HG02623 (cell line): ENCODE measurements around the gene TYW1.
"Not testable (repeated sequence)": the region's sequence is repeated elsewhere in the genome, so short reads cannot be mapped to it uniquely, and the experiment has no call there.

Experiments used
- ATAC-seq: cut with Tn5 transposase; IDR thresholded peaks from one replicate; pipeline ENCODE4 v1.9.1; 2021; ENCODE audit warnings: moderate library complexity; ENCODE audit not compliant: unreplicated experiment

Gene TYW1

GRCh38 chr7:67114483-67115246 is 118.0 kb downstream of the TYW1 start:
- not testable (repeated sequence) for ATAC-seq

GRCh38 chr7:67120491-67120890 is 123.9 kb downstream of the TYW1 start:
- not testable (repeated sequence) for ATAC-seq

DNA sequence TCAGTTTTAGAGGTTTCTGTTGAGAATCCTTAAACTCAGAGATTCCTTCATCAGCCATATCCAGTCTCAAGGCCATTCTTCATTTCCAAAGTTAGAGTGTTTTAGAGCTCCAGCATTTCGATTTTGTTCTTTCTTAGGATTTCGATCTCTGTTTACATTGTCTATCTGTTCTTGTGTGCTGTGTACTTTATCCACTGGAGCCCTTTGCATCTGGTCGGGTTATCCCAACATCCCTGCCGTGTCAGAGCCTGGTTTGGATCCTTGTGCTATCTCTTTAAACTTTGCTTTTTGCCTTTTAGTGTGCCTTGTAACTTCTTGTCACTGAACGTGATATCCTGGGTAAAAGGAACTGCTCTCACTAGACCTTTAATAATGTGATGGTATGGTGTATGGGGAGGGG is 131.6 kb downstream of the TYW1 start:
- not testable (repeated sequence) for ATAC-seq

DNA sequence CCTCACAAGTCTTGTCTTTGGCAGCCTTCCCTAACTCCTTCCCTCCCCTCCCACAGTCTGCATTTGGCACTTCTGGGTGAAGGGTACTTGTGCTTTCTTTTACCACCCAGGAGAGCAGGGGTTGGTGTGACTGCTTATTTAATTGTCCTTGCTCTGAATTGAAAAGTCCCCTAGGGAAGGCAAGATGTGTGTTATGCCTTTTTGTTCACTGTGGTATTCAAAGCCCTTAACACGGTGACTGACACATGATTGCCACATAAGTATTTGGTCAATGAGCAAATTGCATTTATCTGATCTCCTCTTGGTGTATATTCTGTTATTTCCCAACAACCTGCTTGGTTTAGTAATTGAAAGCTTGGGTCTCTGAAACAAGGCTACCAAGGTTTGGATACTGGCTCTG is 134.1 kb downstream of the TYW1 start:
- ATAC-seq = not testable (repeated sequence)

- not testable (repeated sequence) for ATAC-seq
Measured at GRCh38 chr7:67134912-67135311, 138.3 kb downstream of the TYW1 start.

DNA sequence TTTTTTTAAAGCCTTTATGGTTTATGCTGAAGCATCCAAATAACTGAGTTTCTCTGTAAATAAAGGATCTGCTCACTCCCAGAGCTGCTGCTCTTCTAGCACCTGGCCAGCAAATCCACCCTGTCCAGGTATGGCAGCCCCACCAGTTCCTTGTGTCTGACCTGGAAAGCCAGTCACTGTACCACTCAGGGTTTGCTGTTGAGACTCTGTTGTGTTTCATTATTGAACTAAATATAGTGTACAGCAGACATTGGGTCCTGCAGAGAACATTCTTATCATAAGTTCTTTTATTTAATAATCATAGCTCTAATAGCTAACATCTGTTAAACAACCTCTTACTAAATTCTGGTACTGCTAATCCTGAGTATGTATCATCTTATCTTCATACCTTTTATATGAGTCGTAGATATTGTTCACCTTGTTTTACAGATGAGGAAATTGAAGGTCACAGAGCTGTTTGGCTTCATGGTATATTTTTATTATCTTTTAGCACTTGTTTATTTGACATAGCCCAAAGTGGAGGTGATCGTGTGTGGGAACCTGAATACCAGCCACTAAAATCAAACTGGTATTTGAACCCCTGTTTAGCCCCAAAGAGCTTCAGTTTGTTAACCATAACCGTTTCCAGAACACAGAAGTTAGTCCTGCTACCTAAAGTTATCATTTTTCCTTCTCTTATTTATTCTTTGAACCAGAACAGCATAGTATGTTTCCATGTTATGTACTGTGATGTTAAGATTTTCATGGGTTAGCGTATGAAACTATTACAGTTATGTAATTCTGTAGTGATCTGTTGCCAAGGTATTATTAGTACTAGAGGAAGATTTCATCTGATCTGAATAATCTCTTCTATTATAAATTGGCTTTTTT is 139.2 kb downstream of the TYW1 start:
- ATAC-seq = not testable (repeated sequence)

DNA sequence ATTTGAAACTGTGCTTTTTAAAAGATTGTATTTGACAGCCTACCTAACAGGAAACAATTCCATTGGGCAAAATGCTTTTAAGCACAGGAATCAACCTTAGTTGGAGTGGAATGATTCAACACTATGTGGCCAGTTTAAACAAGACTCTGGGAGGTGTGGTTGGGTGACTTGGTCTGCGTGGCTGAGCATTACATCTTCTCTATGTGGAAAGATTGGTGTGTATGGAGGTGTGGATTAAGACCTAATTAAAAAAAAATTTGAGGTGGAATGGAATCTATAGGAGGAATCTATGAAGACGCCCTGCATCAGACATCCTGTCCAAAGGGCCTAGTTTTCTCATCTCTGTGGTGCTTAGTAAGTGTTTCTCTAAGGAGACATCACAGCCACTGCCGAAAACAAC is 140.9 kb downstream of the TYW1 start:
- not testable (repeated sequence) for ATAC-seq

GRCh38 chr7:67139876-67140275 is 143.2 kb downstream of the TYW1 start:
- not testable (repeated sequence) for ATAC-seq

DNA sequence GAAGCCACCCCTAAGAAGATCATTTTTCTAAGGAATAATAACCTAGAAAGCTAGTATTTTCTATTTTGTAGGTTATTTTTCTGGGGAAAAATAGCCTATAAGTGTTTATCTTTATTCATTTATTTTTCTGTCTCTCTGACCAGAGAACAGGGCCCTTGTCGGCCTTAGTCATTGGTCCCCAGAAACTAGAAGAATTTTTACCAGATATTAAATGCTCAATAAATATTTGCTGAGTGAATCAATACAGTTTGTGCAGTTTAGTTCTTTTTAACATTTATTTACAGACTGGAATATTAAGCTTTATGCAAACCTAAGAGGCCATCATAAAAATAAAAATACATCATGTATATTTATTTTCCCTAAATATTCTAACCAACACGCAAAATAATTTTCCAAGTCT is 144.4 kb downstream of the TYW1 start:
- not testable (repeated sequence) for ATAC-seq

- not testable (repeated sequence) for ATAC-seq
Measured at GRCh38 chr7:67143091-67143786, 146.6 kb downstream of the TYW1 start.

- ATAC-seq = not testable (repeated sequence)
Measured at GRCh38 chr7:67145581-67146193, 149.1 kb downstream of the TYW1 start.

DNA sequence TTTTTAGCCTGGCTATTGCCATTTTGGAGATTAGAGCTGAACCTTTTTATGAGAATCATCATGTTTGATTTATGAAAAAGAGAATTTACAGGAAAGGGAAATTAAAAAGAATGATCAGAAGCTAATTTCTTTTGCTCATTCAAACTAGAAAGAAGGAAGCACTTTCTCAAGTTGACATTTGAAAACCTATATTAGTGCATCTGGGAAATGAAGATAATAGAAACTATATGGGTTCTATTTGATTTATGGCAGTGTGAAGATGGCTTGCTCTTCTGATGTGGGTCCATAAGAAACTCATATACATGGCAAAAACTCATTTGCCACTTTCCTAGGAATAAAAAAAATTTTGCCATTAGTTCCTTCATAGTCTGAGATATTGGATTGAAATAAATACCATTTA is 152.5 kb downstream of the TYW1 start:
- ATAC-seq = not testable (repeated sequence)

- ATAC-seq = not testable (repeated sequence)
Measured at GRCh38 chr7:67154374-67154773, 157.7 kb downstream of the TYW1 start.

DNA sequence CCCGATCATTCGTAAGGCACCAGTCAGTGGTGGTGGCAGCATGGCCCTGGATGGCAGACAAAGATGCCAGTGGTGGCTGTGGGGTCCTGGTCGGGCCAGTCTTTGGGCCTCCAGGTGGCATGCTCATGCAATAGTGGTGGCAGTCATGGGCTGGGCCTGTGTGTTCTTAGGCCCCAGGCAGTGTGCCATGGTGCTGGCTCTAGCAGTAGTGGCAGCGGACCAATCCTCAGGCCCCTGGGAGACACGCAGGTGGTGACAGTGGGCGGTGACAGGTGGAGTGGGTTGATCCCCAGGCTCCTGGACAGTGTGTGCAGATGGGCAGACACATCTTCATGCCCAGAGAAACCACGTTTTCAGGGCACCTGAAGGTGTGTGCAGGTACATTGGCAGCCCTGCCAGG is 159.4 kb downstream of the TYW1 start:
- not testable (repeated sequence) for ATAC-seq

GRCh38 chr7:67163285-67163684 is 166.7 kb downstream of the TYW1 start:
- peak; percentile 78 for ATAC-seq

DNA sequence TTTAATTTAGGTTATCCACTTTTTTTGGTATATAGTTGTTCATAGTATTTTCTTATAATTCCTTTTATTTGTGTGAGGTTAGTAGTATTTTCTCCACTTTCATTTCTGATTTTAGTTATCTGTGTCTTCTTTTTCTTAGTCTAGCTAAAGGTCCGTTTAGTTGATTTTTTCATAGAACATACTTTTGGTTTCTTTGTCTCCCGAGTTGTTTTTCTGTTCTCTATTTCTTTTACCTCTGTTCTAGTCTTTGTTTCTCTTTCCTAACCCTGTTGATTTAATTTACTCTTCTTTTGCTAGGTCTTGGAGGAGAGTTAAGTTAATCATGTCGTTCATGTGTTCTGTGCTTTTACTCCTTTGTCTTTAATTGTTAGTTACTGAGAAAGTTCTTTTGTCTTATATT is 174.5 kb downstream of the TYW1 start:
- ATAC-seq = peak; percentile 89

DNA sequence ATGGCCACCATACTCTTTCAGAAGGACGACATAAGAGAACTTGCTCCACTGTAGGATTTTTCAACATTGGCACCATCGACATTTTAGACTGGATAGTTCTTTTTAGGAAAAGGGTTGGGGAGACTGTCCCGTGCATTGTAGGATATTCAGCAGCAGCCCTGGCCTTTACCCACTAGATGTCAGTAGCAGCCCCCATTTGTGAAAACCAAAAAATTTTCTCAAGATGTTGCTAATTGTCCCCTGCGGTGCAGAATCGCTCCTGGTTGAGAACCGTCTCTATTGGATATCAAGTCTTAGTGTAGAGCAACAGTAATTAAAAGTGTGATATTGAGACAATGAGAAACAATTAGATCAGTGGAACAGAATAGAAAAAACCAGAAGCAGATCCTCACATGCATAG is 180.1 kb downstream of the TYW1 start:
- ATAC-seq = not testable (repeated sequence)

- not testable (repeated sequence) for ATAC-seq
Measured at GRCh38 chr7:67178915-67179688, 182.5 kb downstream of the TYW1 start.

DNA sequence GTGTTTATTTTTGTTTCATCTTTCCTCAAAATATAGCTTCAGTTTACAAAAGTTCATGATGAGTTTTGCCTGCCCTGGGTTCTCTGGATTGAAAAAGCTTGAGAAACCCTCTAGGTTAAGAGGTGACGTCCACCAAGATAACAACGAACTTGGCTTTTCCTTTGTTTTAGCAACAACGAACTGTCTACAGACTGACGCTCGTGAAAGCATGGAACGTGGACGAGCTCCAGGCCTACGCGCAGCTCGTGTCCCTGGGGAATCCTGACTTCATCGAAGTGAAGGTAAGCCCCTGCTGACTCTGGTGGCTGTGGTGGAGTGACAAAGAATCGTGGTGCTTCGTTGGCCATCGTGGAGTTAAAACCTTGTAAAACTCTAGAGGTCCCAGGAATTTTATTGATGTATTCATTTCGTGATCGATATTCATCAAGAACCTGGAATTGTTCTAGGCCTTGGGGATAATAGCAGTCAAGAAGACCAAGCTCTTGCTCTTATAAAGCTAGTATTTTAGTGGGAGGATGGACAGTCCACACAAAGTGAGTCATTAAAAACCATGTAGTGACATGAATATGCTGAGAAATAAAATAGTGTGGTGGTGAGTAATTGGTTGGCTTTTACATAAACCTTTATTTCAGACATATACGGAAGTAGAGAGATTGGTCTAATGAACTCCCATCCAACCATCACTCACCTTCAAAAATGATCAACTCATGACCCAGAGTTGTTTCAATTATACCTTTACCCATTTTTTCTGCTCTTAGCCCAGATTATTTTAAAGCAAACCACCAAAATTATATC is 186.5 kb downstream of the TYW1 start:
- ATAC-seq = not testable (repeated sequence)
